GM18499 (cell line): ENCODE results near the gene MAIP1.

Experiments used
- ATAC-seq: cut with Tn5 transposase; IDR thresholded peaks from one replicate; pipeline ENCODE4 v1.9.1; 2021; ENCODE audit warnings: moderate number of reproducible peaks; ENCODE audit not compliant: insufficient read depth, unreplicated experiment

Gene MAIP1

DNA sequence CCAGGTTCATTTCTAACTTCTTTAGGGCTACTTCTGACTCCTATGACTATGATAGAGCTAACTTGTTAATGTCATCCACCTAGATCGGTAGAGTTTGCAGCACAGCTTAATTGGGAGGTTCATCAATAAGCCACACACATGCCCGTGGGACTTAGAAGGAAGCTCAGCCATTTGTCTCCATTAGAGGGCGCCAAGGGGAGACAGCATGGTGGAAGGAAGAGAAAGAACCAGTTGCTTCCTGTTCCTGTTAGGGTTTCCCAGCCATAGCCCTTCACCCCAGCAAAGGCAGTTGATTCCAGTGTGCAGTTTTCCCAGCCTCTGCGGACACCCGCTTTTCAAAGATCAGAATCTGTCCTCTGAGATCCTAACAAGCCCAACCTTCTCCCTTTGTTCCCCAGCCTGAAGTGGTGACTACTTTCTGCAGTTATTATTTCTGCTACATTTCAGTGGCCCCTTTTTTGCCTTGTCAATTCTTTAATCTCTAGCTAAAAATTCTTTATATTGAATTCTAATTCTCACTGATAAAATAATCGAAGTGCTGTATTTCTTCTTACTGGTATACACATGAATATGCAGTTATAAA lies 30.3 kb downstream of the MAIP1 start:
- no peak for ATAC-seq

DNA sequence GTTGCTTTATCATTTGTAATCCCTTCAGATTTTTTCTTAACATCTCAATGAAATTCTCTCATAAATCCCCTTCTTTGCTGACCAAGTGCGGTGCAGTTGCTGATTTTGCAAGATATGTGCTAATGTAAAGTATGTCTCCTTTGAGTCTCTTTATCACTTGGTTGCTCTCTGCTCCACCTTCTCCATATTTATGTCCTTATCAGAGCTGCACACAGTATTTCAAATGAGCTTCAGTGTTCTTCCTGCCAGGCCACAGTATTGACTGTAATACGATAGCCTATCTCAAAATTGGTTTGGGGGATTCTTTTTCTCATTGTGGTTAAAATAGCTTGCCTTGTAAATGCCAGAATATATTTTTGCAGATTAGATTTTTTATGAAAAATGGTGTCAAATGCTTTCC lies 32.2 kb downstream of the MAIP1 start:
- no peak for ATAC-seq

DNA sequence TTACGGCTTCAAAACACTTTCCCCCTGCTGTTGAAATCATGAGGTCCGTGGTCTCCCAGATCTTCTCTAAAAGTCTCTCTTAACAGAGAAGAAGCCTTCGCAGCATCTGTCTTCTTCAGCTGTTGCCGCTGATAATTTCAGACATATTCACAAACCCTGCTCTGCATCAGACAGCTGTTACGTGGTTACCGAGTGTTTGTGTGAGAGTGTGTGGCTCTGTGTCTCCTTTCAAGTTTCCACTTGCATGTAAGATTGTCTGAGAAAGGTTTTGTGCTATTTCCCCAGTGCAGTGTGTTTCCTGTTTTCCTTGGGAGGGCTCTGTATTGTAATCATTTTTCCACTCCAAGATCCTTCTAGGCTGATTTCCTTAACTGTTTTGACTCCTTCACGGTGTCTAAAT lies 32.8 kb downstream of the MAIP1 start:
- ATAC-seq = no peak

DNA sequence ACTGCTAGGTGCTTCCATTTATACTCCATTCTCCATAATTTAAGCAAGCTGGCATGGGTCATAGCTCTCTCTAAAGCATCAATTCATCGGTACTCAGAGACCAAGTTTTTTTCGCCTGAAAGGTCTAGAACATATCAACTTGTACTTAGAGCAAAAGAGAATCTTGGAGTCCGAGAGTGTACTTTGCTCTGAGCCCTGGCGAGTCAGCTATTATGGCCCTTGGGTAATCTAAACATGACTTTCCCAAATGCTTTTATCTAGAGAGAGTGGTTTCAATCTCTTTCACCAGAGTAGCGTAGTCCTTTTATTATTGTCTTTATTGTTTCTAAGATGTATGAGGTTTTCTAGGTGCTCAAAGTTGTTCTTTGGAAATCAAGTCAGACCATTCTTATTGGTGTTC lies 34.4 kb downstream of the MAIP1 start:
- no peak for ATAC-seq

DNA sequence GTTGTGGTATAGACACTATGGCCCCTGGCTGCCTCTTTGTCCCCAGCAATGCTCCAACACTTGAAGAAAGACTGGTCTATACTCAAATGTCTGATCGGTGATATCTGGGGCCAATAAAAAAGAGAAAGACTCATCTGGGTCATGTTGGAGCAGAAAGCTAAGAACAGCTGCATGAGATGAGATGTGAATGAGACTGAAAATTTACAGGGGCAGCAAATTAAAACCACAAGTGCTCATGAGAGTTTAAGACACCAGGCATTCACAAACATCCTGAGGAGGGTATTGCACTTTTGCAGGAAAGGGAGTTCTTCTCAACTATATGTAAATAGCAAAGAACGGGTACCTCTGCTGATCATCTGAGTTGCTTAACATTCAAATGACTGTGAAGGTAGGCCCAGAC lies 36.3 kb downstream of the MAIP1 start:
- no peak for ATAC-seq

DNA sequence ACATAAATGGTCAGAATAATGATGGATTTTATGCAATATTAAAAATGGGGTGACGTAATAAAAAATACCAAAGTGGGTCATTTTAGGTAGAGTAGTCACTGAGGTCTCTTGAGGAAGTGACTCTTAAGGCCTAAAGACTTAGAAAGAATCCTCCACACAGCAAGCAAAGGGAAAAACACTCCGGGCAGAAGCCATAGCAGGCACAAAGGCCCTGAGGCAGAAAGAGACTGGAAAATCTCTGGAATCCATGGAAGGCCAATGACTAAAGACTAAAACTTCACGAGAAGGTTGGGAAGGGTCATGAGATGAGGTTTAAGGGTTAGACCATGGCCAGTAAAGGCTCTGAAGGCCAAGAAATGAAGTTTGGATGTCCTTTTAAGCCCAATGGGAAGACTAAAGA lies 36.9 kb downstream of the MAIP1 start:
- no peak for ATAC-seq

DNA sequence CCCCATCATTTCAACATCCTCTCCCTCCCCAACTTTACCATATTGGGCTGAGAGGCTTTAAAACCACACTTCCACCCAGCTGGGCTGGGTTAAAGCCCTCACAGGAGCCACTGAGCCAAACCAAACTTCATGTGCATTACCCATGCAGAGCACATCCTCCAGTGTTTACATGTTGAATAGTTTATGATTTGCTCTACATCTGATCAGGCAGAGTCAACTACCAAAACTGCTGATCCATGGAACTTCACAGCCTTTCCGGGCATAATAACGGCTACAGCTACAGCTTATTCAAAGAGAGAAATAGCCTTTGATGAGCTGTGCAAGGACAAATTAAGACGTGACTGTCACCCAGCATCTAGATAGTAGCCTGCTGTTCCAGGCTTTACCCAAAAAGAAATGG lies 39.0 kb downstream of the MAIP1 start:
- ATAC-seq = no peak

DNA sequence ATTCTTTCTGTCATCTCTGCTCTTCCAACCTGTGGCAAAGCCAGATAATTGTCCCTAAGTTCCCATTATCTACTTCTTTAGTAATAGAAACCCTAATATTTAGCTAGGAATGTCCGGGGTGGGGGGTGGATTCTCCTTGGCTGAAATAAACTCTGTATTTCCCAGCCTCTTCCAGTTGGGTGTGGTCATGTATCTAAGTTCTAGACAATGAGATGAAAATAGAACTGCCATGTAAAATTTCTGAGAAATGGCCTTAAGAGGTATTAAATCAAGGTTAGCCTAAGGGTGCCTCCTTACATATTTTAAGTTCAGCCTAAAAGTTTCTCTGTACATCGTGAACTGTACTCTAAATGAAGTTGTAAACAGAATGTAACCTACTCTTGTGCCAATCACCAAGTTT lies 39.5 kb downstream of the MAIP1 start:
- ATAC-seq = no peak

DNA sequence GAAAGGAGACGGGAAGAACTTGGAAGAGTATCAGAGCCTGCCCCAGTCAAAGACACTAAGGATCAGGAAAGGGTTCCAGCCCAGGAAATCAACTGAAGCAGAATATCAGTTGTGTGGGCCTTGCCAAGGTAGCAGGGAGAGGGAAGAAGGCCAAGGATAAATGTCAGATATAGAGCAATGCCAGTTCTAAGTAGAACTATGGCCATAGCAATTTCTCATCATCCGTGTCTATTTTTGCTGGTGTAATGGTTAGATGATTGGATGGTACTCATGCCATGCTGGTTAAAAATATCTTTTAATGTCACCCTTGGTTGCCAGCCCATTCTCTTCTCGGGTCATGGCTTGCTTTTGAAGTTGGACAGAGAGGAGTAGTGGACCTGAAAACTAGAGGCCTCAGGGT lies 41.9 kb downstream of the MAIP1 start:
- no peak for ATAC-seq

DNA sequence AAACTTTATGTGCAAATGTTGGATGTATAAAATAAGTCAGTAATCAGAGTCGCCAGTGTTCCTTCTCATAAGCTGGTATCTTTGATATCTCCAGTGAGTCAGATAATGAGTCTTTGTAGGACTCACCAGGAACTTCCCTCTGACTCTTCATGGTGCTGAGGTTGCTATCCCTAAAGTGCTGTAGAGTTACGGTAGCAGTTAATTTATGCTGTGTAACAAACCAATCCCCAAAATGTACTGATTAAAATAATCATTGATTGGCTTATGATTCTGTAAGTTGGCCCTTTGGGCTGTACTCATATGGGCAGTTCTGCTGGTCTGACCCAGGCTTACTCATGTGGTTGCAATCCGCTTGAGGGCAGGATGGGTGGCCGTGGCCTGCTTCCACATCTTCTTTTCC lies 43.8 kb downstream of the MAIP1 start:
- no peak for ATAC-seq

DNA sequence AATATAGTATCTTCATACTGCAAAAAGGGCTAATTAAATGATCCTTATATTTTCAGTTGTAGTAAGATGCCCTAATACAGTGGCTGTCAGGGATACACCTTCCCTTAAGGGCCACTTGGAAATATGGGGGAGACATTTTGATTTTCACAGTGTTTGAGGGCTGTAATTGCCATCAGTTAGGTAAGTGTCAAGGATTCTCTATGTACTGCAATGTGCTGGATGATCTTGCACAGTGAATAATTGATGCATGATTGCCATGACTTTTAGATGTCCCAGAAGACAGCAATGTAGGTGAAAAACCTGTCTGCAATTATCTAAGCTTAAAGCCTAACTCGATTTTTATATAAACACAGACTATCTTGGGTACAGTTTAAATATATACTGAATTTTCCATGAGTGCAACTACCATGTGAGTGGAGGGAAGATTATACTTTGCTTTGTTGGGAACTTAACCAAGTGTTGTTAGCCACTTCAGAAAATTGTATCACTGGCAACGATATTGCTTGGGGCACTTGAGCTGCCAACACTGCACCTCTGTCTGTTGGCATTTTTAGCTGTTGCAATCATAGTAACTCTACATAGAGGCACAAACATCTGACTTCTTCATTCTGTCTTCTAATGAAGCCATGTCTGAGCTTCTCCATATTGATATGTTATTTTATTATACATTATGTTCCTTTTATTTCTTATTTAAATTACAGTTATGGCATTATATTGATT lies 45.2 kb downstream of the MAIP1 start:
- ATAC-seq = no peak

DNA sequence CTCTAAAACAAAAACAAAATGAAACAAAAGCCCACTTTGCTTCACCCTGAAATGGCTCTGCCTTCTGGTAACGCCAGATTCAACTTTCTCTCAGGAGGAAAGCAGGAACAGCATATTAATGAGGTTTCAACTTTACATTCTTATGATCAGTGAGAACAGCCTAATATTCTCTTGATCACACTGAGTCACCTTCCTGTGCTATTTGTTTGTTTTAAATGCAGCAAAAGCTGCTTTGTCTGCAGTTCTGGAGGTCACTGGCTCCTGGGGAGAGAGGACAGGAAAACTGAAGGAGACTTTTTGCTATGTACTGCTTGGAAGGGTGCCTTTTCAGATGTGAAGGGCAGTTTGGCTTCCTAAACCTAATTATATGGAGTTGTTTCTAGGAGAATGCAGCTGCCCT lies 48.1 kb downstream of the MAIP1 start:
- no peak for ATAC-seq

DNA sequence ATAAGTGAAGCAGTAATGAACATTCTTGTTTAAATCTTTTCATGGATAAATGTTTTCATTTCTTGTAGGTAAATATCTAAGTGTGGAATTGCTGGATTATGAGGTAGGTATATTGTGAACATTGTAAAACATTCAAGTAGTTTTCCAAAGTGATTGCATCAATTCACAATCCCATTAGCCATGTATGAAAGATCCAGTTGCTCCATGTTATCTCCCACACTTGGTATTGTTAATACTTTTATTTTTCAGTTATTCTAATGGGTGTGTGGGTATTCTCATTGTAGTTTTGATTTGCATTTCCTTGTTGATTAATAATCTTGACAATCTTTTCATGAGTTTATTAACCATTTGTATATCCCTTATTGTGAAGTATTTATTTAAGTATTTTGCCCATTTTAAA lies 50.3 kb downstream of the MAIP1 start:
- no peak for ATAC-seq

DNA sequence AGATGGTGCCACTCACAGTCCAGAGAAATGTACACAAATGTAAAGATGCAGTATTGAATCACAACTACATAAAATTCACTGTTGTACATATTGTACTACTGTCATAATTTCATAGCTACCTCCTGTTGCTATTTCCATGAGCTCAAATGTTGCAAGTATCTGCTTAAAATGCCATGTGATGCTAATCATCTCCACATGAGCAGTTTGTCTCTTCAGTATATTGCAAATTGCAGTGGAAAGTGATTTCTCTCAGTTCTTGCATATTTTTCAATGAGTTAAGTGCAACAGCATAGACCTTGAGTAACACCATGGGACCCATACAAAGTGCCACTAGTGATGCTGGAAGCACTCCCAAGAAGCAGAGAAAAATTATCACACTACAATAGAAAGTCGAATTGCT lies 51.9 kb downstream of the MAIP1 start:
- ATAC-seq = no peak

DNA sequence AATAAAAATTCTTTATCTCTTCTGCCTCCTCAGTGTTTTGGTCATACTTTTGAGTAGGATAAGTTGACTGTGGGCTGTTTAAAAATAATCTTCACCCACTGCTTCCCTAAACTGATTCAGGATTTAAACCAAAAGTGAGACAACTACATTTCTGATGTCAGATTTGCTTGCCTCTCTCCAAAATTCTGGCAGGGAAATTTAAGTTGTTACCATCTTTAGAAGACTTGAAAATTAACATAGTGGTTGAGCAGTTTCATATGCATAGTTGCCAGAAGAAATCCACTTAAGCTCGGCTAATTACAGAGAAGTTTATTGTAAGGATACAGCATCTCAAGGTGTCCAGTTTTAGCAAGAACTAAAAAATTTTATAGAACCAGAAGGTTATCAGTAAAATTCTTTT lies 57.0 kb downstream of the MAIP1 start:
- ATAC-seq = no peak
